Suppressor macrophage treated with lipopolysaccharide for 1 hour (primary cell): ENCODE data around the gene SPPL3.

Experiments used
- DNase-seq, 3 donors: peaks; one replicate each; pipeline ENCODE4 v3.0.0-alpha.2; 2020 to 2022

Gene SPPL3

DNA sequence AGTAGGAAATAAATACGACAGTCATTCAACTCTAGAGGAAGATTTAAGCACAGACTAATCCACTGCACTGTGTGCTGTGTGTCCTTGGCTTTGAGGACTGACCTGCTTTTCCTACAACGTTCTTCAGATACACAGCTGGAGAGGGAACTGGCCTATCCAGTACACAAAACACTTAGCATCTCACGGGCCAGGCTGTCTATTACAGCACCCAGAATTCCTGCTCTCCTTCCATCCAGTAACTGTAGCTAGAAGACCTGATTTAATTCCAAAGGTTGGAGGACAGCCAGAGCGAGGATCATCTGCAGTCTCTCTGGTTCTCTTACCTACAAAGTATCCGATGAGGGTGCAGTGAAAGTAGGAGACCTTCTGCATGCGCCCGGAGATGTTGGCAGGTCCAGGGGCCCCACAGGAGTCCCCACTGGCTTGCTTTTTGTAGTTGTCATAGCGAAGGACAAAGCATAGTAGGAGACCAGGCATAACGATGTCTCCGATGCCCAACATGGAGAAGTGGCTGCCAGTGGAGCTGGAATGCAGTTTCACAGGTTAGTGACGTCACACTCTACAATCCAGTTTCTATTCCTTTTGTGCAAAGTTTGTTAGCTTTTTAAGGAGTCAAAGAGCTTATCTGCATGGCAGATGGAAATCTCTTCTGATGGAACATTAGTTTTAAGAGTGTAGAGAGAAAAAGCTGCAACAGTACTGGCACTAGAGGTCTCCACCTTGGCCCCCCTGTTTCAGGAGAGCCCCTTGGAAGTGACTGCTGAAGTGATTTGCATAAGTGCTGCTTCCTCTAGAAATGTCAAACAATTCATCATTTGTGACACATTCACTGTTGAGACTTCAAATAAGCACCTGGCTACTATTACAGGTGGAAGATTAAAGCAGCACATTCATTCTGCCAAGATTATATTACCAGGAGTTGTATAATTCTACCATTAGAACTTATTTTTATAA lies 136.8 kb downstream of the SPPL3 start:
- DNase-seq: no peak

- no peak for DNase-seq
Measured at GRCh38 chr12:120766566-120766965, 137.6 kb downstream of the SPPL3 start.

DNA sequence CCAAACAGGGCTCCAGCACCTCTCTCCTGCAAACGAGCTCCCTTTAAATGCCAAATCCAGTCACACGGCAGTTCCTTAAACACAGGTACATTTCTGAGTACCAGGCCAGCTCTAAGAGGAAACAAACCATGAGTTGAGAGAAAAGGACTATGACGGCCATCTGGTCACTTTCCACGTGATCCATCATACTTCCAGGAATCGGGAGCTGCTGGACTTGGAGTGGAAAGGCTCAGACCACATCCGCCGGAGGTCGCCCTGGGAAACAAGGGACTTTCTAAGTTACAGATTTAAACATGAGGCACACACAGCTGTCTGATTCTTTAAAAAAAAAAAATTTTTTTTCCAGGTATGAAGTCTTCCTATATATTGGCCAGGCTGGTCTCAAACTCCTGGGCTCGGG lies 139.3 kb downstream of the SPPL3 start:
- DNase-seq: no peak

- DNase-seq: no peak
Measured at GRCh38 chr12:120763250-120763649, 140.9 kb downstream of the SPPL3 start.

DNA sequence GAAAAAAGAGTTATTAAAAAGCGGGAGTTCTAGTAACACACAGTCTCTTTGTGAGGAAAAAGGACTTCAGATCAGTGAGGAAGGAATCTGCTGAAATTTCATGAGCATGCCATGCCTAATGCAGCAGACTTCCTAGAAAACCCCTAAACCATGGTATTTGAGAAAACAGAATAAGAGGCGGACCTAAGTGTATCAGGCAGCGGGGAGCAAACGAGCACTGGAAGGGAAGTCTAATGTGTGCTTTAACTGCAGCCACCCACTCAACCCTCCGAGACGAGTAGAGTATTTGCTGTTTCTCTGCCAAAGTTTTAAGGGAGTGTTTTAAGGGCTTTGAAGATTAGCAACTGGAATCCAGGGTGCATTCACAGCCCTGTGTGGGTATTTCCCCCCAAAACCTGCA lies 142.1 kb downstream of the SPPL3 start:
- no peak for DNase-seq

- no peak for DNase-seq
Measured at GRCh38 chr12:120761519-120761934, 142.6 kb downstream of the SPPL3 start.

DNA sequence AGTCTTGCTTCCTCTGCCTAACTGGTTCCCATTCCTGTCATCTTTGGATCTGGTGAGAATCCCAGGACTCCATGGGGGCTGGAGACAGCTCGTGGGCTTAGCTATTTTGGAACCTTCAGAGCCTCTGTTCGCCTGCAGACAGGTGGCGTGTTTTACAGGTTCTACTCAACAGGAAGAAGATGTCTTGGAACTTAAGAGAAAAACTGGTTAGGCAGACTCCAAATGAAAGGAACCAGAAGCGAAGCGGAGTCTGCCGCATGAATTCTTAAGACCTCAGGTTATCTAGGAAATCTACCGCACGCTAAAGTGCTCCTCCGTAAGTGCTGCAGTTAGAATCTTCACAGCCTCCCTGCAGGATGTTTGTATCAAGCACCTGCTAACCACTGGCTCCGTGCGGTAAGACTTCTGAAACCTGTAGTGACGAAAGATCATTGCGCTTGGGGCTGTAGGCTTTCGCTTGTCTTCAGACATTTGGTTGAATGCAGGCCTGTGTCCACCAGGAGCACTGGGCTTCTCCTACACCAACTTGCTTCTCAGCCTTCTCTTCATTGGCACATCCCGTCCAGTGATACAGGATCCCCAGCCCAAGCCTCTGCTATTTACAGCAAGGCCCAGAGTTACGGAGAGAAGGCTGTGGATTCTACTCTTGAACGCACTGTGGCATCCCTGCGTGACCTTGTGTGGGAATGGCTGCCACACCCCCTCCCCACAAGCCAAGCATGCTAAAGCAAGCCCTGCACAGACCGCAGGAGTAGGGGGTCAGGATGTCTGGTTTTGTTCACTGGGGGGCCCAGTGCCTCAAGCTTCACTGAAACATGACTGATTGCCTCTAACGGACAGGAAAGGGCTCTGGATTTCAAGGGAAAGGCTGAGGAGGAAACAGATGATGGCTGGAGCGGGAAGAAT lies 143.6 kb downstream of the SPPL3 start:
- no peak for DNase-seq

DNA sequence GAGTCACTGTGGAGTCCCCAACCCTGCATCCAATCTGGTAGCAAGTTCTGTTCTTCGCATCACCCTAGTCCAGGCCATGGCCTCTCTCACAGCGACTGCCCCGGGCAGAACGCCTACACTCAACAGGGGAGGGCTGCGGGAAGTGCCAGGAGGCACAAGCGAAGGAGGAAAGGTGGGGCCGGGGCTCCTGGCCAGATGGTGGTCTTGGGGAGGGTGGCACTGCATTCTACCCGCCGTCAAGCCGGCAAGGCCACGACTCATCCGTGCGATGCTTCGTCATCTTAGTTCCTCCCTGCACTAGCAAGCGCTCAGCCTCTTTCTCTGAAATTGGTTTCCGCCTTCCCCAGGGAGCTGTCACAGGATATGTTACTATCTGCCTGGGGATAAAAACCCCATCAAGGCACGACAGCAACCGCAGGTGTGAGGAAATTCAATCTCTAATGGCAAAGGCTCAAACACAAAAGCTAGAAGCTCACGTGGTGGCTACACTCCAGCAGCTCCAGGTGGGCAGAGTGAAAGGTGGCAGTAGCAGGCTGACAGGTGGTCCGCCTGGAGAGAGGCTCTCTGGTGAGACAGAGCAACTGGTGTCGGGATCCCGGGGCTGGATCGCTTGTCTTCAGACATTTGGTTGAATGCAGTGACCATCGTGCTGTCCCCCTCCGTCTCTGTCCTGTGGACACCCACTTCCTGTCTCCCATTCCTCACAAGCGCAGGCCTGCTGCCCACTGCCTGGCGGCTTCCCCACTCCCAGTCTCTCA lies 144.4 kb downstream of the SPPL3 start:
- DNase-seq: no peak

DNA sequence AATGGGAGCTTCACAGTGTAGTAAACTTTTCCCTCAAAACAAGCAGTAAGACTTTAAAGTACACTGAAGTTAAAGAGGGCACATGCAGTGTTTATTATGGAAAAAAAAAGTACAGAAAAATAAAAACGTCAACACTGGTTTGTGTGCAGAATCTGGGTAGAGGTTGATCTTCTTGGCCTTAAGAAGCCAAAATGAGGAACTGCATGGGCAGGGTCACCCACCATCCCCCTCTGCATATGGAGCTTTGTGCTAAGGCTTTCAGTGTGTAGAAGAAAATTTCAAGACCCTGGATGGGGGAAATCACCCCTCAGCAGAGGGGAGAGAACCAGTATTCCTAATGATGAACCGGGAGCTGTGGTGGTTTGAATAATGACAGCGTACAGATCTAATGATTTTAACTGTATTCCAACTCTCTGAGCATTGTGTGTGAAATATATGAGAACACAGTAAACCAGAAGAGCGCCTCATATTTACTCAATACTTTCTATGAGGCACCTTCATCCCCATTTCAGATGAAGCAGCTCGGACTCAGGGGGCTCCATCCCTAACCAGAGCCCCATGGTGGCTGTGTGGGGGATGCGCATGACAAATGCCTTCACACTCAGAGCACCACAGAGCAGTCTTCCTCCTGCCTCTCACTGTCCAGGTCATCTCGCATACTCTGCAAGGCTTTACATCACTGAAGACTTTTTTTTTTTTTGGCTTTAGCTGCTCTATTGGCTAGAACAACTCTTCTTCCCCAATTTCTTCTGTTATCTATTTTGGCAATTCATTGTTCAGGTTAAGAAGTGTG lies 145.2 kb downstream of the SPPL3 start:
- DNase-seq: no peak

DNA sequence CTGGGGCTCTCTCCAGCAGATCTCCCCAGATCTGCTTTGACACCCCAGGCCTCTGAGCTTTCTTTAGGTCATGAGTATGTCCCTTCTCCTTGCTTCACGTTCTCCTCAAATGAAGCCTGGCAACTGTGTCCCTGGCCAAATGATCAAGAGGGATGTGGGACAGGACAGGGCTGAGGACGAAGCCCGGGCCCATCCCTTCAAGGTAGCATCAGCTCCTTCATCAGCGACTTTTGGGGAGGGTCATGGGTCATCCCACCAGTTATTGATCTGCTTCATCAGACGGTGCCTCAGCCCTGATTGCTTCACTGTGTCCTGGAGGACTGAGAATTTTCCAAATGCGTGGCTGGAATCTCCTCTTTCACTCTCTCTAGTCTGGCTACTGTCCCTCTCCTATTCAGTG lies 146.2 kb downstream of the SPPL3 start:
- DNase-seq: no peak

DNA sequence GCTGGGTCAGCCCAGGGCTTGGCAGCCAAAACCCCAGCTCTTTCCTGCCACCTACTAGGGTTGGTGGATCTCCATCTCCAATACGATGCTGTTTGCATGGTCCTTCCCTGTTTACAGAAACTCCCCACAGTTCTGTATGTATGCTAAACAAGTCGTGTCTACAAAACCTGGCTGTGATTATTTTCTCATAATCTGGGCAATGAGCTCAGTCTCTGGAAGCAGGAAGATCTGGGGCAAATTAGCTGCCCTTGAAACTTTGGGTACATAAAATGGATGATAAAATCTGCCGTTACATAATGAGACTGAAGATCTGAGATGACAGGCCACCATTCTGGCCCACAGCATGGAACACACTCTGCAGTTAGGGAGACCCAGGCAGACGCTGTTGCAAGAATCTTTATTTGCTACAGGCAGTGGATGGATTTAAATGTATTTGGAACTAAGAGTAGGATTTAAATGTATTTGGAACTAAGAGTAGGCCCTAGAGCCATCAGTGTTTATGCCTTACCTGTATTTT lies 146.9 kb downstream of the SPPL3 start:
- DNase-seq: no peak

GRCh38 chr12:120755269-120755668 lies 148.9 kb downstream of the SPPL3 start:
- no peak for DNase-seq

- DNase-seq: no peak
Measured at GRCh38 chr12:120754792-120755191, 149.4 kb downstream of the SPPL3 start.

- DNase-seq: peak in 1 of 3 donors; percentile 5
Measured at GRCh38 chr12:120751389-120751788, 152.8 kb downstream of the SPPL3 start.

- no peak for DNase-seq
Measured at GRCh38 chr12:120750806-120751205, 153.4 kb downstream of the SPPL3 start.

DNA sequence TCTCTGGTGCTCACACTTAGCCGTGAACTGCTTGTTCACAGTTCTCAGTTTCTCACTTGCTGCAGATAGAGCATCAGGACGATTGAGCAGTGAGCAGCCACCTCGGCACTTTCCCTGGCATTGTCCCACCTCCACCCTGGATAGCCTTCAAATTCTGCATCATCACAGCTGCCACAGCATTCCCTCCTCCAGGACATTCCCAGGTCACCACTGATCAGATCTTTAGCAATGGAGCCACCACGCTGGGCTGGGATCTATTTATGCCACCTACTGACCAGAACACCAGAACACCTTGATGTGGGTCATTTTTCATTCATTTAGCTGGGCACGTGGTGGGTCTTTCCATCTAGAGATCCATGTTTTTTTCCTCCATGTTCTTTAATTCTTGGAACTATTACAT lies 154.9 kb downstream of the SPPL3 start:
- no peak for DNase-seq

- no peak for DNase-seq
Measured at GRCh38 chr12:120748242-120748641, 155.9 kb downstream of the SPPL3 start.

DNA sequence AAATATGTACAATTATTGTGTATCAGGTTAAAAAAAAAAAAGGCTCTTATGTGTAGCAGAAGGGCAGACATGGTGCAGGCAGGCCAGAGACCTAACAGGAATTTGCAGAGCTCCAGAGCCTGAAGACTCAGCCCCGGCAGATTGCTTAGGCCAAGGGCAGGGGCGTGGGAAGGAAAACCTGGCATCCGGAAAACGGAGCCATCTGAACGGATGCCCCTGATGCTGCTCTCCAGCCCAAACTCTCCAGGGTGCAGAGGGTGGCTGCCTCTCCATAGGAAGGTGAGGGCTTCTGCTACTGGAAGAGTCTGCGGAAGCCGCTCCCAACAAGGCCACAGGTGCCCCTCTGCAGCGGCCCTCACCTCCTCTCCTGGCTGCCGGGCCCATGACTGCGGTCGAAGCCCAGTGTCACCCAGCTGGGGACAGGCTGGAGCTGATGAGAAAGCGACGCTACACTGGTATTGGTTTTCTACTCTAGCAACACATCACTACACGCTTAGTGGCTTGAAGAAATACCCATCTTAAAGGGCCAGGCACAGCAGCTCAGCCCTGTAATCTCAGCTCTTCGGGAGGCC lies 159.2 kb downstream of the SPPL3 start:
- no peak for DNase-seq

DNA sequence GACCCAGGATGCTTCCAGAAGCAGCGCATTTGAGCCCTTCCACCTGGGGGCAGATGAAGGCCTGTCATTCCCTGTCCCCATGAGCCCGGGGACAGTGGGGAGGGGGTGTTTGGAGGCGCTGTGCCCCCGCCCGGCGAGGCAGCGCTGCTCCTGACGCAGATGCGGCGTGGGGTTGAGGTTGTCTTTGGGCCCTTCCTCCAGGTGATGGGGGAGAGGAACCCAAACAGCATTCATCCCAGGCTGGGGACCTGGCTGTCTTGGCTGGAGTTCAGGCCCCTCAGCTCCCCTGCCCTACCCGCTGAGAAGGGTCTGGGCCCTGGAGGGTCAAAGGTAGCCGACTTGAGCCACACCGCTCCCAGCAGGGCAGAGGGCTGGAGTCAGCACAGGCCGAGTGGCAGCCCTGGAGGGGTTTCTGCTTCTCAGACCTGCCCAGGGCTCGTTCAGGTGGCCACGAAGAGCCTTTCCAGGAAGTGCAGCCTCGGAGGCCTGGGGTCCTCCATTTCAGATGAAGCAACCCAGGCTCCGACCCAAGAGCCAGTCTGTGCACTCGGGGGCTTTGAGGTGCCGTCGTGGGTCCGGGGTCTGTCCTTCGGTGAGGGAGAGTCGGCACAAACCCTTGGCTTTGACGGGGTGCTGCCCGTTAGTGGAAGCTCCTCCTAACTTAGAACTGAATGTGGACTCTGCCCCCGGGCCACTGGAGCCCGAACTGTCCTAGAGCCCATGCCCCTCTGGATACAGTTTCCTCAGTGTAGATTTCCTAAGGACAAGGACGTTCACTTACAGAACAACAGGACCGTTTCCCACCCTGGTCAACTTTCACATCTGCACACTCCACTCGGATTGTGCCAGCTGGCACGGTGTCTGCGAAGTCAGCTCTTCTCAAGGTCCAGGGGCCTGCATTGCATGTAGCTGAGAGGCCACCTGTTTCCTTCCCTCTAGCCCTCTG lies 162.4 kb downstream of the SPPL3 start:
- DNase-seq: no peak

- DNase-seq: no peak
Measured at GRCh38 chr12:120740871-120741270, 163.3 kb downstream of the SPPL3 start.
